Liver (tissue), 3 donors: ENCODE measurements around the gene DIO2.

Experiments
- FOXA1 ChIP-seq: IDR thresholded peaks from 2 replicates; pipeline ENCODE4 v1.6.1; 2016; ENCODE audit warnings: antibody characterized with exemption
- GABPA ChIP-seq, 2 donors: IDR thresholded peaks in 1 of 2; conservative IDR thresholded peaks in 1 of 2; 2 replicates each; pipeline ENCODE4 v1.6.1; 2016; ENCODE audit warnings: antibody characterized with exemption in 2 of 2, mild to moderate bottlenecking in 1 of 2, moderate library complexity in 1 of 2
- JUND ChIP-seq, 2 donors: IDR thresholded peaks; 2 replicates each; pipeline ENCODE4 v1.6.1; 2016; ENCODE audit warnings: antibody characterized with exemption in 2 of 2
- RAD21 ChIP-seq, 2 donors: IDR thresholded peaks; 2 replicates each; pipeline ENCODE4 v1.6.1; 2016; ENCODE audit warnings: antibody characterized with exemption in 2 of 2, mild to moderate bottlenecking in 2 of 2
- RXRA ChIP-seq, 2 donors: IDR thresholded peaks; 2 replicates each; pipeline ENCODE4 v1.6.1; 2017 to 2018; ENCODE audit warnings: antibody characterized with exemption in 2 of 2, mild to moderate bottlenecking in 1 of 2
- SP1 ChIP-seq: IDR thresholded peaks from 2 replicates; pipeline ENCODE4 v1.6.1; 2018; ENCODE audit warnings: antibody characterized with exemption, mild to moderate bottlenecking
- TAF1 ChIP-seq: conservative IDR thresholded peaks from 2 replicates; pipeline ENCODE4 v1.6.1; 2016; ENCODE audit warnings: antibody characterized with exemption, mild to moderate bottlenecking
- YY1 ChIP-seq: IDR thresholded peaks from 2 replicates; pipeline ENCODE4 v1.6.1; 2016; ENCODE audit warnings: antibody characterized with exemption, mild to moderate bottlenecking
- TF ChIP-seq, protein P1 (sequence below): IDR thresholded peaks from 2 replicates; pipeline ENCODE4 v1.6.1; 2016; ENCODE audit warnings: antibody characterized with exemption, mild to moderate bottlenecking
- TF ChIP-seq, protein P2 (sequence below): IDR thresholded peaks from 2 replicates; pipeline ENCODE4 v1.6.1; 2016; ENCODE audit warnings: antibody characterized with exemption
- TF ChIP-seq, protein P3 (sequence below): fragments of 150-350 bp; IDR thresholded peaks from 2 replicates; pipeline ENCODE4 v1.5.1; 2017; ENCODE audit warnings: improper control_type of control experiment, low read depth, low read length; ENCODE audit not compliant: missing input control
- TF ChIP-seq, protein P4 (sequence below): IDR thresholded peaks from 2 replicates; pipeline ENCODE4 v1.6.1; 2016; ENCODE audit warnings: antibody characterized with exemption
- TF ChIP-seq, protein P5 (sequence below): IDR thresholded peaks from 2 replicates; pipeline ENCODE4 v1.6.1; 2016; ENCODE audit warnings: antibody characterized with exemption
- donor health status: healthy.
- donor health status: healthy.

DNA sequence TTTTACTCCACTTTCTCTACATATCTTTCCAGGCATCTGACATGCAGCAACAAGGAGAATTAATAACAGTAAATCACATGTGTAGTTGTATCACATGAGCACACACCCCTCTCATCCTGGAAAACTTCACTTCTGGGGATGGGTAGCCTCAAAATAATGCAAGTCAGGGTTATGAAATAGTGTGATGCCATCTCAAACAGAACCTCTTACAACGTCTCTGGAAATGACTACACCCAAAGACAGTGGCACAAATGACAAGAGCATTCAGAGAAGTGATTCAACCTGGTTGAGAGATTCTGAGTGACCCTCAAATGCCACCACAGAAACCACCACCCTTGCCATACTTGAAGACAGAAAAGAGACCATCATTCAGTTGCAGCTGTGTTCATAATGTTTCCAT lies 2.8 kb downstream of the DIO2 start:
- no peak for TF ChIP-seq TAF1
- TF ChIP-seq, protein P1, sequence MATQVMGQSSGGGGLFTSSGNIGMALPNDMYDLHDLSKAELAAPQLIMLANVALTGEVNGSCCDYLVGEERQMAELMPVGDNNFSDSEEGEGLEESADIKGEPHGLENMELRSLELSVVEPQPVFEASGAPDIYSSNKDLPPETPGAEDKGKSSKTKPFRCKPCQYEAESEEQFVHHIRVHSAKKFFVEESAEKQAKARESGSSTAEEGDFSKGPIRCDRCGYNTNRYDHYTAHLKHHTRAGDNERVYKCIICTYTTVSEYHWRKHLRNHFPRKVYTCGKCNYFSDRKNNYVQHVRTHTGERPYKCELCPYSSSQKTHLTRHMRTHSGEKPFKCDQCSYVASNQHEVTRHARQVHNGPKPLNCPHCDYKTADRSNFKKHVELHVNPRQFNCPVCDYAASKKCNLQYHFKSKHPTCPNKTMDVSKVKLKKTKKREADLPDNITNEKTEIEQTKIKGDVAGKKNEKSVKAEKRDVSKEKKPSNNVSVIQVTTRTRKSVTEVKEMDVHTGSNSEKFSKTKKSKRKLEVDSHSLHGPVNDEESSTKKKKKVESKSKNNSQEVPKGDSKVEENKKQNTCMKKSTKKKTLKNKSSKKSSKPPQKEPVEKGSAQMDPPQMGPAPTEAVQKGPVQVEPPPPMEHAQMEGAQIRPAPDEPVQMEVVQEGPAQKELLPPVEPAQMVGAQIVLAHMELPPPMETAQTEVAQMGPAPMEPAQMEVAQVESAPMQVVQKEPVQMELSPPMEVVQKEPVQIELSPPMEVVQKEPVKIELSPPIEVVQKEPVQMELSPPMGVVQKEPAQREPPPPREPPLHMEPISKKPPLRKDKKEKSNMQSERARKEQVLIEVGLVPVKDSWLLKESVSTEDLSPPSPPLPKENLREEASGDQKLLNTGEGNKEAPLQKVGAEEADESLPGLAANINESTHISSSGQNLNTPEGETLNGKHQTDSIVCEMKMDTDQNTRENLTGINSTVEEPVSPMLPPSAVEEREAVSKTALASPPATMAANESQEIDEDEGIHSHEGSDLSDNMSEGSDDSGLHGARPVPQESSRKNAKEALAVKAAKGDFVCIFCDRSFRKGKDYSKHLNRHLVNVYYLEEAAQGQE: no peak
- TF ChIP-seq, protein P2, sequence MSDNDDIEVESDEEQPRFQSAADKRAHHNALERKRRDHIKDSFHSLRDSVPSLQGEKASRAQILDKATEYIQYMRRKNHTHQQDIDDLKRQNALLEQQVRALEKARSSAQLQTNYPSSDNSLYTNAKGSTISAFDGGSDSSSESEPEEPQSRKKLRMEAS: no peak
- TF ChIP-seq, protein P3, sequence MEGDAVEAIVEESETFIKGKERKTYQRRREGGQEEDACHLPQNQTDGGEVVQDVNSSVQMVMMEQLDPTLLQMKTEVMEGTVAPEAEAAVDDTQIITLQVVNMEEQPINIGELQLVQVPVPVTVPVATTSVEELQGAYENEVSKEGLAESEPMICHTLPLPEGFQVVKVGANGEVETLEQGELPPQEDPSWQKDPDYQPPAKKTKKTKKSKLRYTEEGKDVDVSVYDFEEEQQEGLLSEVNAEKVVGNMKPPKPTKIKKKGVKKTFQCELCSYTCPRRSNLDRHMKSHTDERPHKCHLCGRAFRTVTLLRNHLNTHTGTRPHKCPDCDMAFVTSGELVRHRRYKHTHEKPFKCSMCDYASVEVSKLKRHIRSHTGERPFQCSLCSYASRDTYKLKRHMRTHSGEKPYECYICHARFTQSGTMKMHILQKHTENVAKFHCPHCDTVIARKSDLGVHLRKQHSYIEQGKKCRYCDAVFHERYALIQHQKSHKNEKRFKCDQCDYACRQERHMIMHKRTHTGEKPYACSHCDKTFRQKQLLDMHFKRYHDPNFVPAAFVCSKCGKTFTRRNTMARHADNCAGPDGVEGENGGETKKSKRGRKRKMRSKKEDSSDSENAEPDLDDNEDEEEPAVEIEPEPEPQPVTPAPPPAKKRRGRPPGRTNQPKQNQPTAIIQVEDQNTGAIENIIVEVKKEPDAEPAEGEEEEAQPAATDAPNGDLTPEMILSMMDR: no peak
- TF ChIP-seq, protein P4, sequence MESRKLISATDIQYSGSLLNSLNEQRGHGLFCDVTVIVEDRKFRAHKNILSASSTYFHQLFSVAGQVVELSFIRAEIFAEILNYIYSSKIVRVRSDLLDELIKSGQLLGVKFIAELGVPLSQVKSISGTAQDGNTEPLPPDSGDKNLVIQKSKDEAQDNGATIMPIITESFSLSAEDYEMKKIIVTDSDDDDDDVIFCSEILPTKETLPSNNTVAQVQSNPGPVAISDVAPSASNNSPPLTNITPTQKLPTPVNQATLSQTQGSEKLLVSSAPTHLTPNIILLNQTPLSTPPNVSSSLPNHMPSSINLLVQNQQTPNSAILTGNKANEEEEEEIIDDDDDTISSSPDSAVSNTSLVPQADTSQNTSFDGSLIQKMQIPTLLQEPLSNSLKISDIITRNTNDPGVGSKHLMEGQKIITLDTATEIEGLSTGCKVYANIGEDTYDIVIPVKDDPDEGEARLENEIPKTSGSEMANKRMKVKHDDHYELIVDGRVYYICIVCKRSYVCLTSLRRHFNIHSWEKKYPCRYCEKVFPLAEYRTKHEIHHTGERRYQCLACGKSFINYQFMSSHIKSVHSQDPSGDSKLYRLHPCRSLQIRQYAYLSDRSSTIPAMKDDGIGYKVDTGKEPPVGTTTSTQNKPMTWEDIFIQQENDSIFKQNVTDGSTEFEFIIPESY: no peak
- TF ChIP-seq GABPA (IDR thresholded peaks at IDR 0.05 in 1 of 2, conservative IDR thresholded peaks at IDR 0.05 in 1 of 2): no peak
- no peak for TF ChIP-seq YY1
- no peak for TF ChIP-seq FOXA1
- no peak for TF ChIP-seq RAD21 (IDR thresholded peaks at IDR 0.05)
- TF ChIP-seq RXRA (IDR thresholded peaks at IDR 0.05): no peak
- no peak for TF ChIP-seq SP1
- TF ChIP-seq, protein P5, sequence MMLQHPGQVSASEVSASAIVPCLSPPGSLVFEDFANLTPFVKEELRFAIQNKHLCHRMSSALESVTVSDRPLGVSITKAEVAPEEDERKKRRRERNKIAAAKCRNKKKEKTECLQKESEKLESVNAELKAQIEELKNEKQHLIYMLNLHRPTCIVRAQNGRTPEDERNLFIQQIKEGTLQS: no peak
- TF ChIP-seq JUND (IDR thresholded peaks at IDR 0.05): no peak
